Measurements from ENCODE around the gene C4orf33. TPM values are rescaled to one million over a fixed set of nuclear protein-coding genes. Genes with fewer than 3 reads are reported as not detected.

C4orf33 gene
- total and polyA plus RNA-seq, 4 donors, result 8.4 to 26.8 (median 12.4) TPM

DNA sequence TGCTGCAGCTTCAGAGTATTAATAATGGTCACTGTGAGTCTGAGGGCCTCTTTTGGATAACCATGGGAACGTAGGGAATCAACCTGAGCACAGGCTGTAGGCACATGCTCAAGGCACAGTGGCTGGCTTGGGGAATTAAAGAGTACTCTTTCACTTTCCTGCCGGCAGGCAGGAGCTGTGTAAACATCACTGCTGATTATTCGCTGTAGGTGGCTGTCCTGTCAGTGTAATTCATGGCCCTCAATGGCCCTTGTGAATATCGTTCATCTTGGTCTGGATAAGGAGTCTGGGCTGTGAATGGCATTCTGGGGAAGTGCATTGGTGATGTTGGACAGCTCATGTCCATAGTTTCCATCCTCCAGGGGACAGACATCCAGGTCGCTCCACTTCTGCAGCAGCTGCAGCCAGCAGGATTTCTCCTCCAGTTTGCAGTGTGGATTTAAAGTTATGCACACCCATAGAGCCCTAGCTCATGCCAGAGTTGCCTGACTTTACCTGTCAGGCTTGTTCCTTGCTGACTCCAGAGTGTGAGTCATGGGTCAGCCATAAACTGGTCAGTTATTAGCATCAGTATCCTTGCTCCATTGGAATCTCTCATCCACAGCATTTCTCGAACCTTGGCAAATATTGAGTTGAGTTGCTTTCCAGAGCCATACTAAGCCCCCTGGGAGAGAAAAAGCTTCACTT lies 43.0 kb downstream of the C4orf33 start:
- Histone ChIP-seq H3K9me3 (ENCODE audit: control insufficient read depth in 4 of 4, insufficient read depth in 3 of 4, low read length in 3 of 4) (peaks cover 0 to 2% (median 0%) of the 10 kb centered on the region in 4 donors), H3K9ac (ENCODE audit: insufficient read depth in 1 of 2, low read length in 2 of 2) (no peak overlapping the region), H3K4me3 (no peak overlapping the region), H3K4me1 (ENCODE audit: control insufficient read depth in 5 of 5, insufficient read depth in 5 of 5, low read length in 5 of 5) (no peaks in the 10 kb centered on the region), H3K36me3 (ENCODE audit: control insufficient read depth in 4 of 4, insufficient read depth in 4 of 4, low read length in 4 of 4) (no peaks in the 10 kb centered on the region), H3K27ac (ENCODE audit: low read depth in 1 of 2, low read length in 1 of 2) (no peak overlapping the region), H3K27me3 (ENCODE audit: control insufficient read depth in 3 of 3, insufficient read depth in 3 of 3, low read length in 2 of 3) (no peaks in the 10 kb centered on the region)
- 55 to 65% methylated on average over 6 of the region's 6 CpGs for WGBS, 2 donors
- ATAC-seq (ENCODE audit: insufficient read depth, low FRiP score) (no peak), DNase-seq (peak; percentile 6 to 32 (median 22))
- TF ChIP-seq, protein P1, sequence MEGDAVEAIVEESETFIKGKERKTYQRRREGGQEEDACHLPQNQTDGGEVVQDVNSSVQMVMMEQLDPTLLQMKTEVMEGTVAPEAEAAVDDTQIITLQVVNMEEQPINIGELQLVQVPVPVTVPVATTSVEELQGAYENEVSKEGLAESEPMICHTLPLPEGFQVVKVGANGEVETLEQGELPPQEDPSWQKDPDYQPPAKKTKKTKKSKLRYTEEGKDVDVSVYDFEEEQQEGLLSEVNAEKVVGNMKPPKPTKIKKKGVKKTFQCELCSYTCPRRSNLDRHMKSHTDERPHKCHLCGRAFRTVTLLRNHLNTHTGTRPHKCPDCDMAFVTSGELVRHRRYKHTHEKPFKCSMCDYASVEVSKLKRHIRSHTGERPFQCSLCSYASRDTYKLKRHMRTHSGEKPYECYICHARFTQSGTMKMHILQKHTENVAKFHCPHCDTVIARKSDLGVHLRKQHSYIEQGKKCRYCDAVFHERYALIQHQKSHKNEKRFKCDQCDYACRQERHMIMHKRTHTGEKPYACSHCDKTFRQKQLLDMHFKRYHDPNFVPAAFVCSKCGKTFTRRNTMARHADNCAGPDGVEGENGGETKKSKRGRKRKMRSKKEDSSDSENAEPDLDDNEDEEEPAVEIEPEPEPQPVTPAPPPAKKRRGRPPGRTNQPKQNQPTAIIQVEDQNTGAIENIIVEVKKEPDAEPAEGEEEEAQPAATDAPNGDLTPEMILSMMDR (IDR thresholded peaks at IDR 0.05; ENCODE audit: control extremely low read depth, extremely low read depth), result no peak

DNA sequence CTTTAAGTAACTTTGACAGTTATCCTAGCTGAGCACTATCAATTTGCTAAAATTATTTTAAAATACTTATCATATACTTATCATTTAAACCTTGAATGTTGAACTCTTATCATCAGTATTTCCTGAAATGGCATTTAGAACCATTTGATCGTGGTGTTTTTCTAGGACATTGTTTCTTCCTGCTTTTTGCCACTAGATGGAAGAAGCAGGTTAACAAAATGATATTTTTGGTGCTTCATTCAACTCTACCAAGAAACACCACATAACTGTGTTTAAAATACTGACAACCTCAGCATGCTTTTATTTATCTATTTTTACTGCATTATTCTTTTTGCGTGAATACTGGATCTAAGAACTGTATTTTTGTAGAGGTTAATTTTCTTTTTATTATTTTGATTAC lies 44.6 kb downstream of the C4orf33 start:
- Histone ChIP-seq H3K27me3 (ENCODE audit: control insufficient read depth in 3 of 3, insufficient read depth in 3 of 3, low read length in 2 of 3) (no peaks in the 10 kb centered on the region), H3K36me3 (ENCODE audit: control insufficient read depth in 4 of 4, insufficient read depth in 4 of 4, low read length in 4 of 4) (no peaks in the 10 kb centered on the region), H3K4me3 (no peak overlapping the region), H3K27ac (ENCODE audit: low read depth in 1 of 2, low read length in 1 of 2) (no peak overlapping the region), H3K9me3 (ENCODE audit: control insufficient read depth in 4 of 4, insufficient read depth in 3 of 4, low read length in 3 of 4) (peaks cover 0 to 2% (median 0%) of the 10 kb centered on the region in 4 donors), H3K4me1 (ENCODE audit: control insufficient read depth in 5 of 5, insufficient read depth in 5 of 5, low read length in 5 of 5) (no peaks in the 10 kb centered on the region), H3K9ac (ENCODE audit: insufficient read depth in 1 of 2, low read length in 2 of 2) (no peak overlapping the region)
- peak in 1 of 3 donors; percentile 11 for DNase-seq
- 60 to 70% methylated on average over 2 of the region's 2 CpGs for WGBS, 2 donors
- ATAC-seq (ENCODE audit: insufficient read depth, low FRiP score), result no peak
- TF ChIP-seq, protein P1 (IDR thresholded peaks at IDR 0.05; ENCODE audit: control extremely low read depth, extremely low read depth), result no peak

GRCh38 chr4:129143359-129143758 lies 47.4 kb downstream of the C4orf33 start:
- ATAC-seq (ENCODE audit: insufficient read depth, low FRiP score), result no peak
- TF ChIP-seq, protein P1 (IDR thresholded peaks at IDR 0.05; ENCODE audit: control extremely low read depth, extremely low read depth), result no peak

More at GRCh38 chr4:129143359-129143758, 47.4 kb downstream of the C4orf33 start:
- no peaks in the 10 kb centered on the region for H3K4me1 ChIP-seq (ENCODE audit: control insufficient read depth in 5 of 5, insufficient read depth in 5 of 5, low read length in 5 of 5)
- no peak overlapping the region for H3K9ac ChIP-seq (ENCODE audit: insufficient read depth in 1 of 2, low read length in 2 of 2)
- 42 to 43% methylated on average over 2 of the region's 2 CpGs for WGBS, 2 donors
- no peaks in the 10 kb centered on the region for H3K9me3 ChIP-seq (ENCODE audit: control insufficient read depth in 4 of 4, insufficient read depth in 3 of 4, low read length in 3 of 4)
- no peaks in the 10 kb centered on the region for H3K36me3 ChIP-seq (ENCODE audit: control insufficient read depth in 4 of 4, insufficient read depth in 4 of 4, low read length in 4 of 4)
- no peak overlapping the region for H3K27ac ChIP-seq (ENCODE audit: low read depth in 1 of 2, low read length in 1 of 2)
- DNase-seq, result no peak
- H3K4me3 ChIP-seq, result no peak overlapping the region
- H3K27me3 ChIP-seq (ENCODE audit: control insufficient read depth in 3 of 3, insufficient read depth in 3 of 3, low read length in 2 of 3), result no peaks in the 10 kb centered on the region
